ENCODE measurements around the gene C12orf42. TPM values are rescaled to one million over a fixed set of nuclear protein-coding genes. Genes with fewer than 3 reads are reported as not detected.

The C12orf42 gene
- total RNA-seq, 1 experiment from 2014 or later, result not detected

GRCh38 chr12:103444983-103445382, 50.8 kb downstream of the C12orf42 start:
- no peak overlapping the region for H3K4me3 ChIP-seq (replicated peaks in 1 of 2; ENCODE audit: low read depth in 1 of 2, low read length in 2 of 2)
- no TSS peak for BruUV-seq (replicated peaks)

More at GRCh38 chr12:103444983-103445382, 50.8 kb downstream of the C12orf42 start:
- ATAC-seq, result no peak
- no peaks in the 10 kb centered on the region for H3K9me3 ChIP-seq (ENCODE audit: control insufficient read depth in 1 of 2, insufficient read depth in 1 of 2, low read depth in 1 of 2, low read length in 2 of 2)
- no peak overlapping the region for H2AFZ ChIP-seq (ENCODE audit: low read depth, low read length, poor library complexity, severe bottlenecking)
- no peak for TF ChIP-seq EGR1 (IDR thresholded peaks at IDR 0.05; ENCODE audit: low read depth)
- TF ChIP-seq EZH2 (IDR thresholded peaks at IDR 0.05), result no peak
- no peak for TF ChIP-seq CBX3 (IDR thresholded peaks at IDR 0.05; ENCODE audit: low read depth)
- no peak for TF ChIP-seq SIN3A (IDR thresholded peaks at IDR 0.05; ENCODE audit: low read depth)
- no peak for TF ChIP-seq CTCF (IDR thresholded peaks at IDR 0.05 in 2 of 3, conservative IDR thresholded peaks at IDR 0.05 in 1 of 3; ENCODE audit: borderline replicate concordance in 1 of 3, insufficient read depth in 1 of 3, low read depth in 2 of 3, low read length in 2 of 3)
- TF ChIP-seq POLR2A (IDR thresholded peaks at IDR 0.05; ENCODE audit: borderline replicate concordance, extremely low read depth, insufficient read depth, insufficient read length), result no peak
- no peak for TF ChIP-seq ELF1 (IDR thresholded peaks at IDR 0.05; ENCODE audit: borderline replicate concordance, low read depth)
- TF ChIP-seq TCF7L2 (IDR thresholded peaks at IDR 0.05; ENCODE audit: borderline replicate concordance, extremely low read depth, insufficient read depth, insufficient read length), result no peak
- no peak for TF ChIP-seq CEBPB (IDR thresholded peaks at IDR 0.05; ENCODE audit: low read depth)
- TF ChIP-seq MAX (IDR thresholded peaks at IDR 0.05), result no peak
- no peak for TF ChIP-seq RAD21 (IDR thresholded peaks at IDR 0.05; ENCODE audit: low read depth)
- TF ChIP-seq EZH2phosphoT487 (IDR thresholded peaks at IDR 0.05; ENCODE audit: borderline replicate concordance), result no peak
- no peak for TF ChIP-seq POLR2AphosphoS5 (IDR thresholded peaks at IDR 0.05; ENCODE audit: low read depth, low read length)
- intact Hi-C loops (cut with micrococcal nuclease), result no loop called here
- no peaks in the 10 kb centered on the region for H3K9me2 ChIP-seq (ENCODE audit: insufficient read depth)
- H3K27me3 ChIP-seq (ENCODE audit: insufficient read depth, low read length), result 0 out of 2 replicates have a peak, but pooled peaks cover 13% of the 10 kb centered on the region
- H3K4me1 ChIP-seq (ENCODE audit: control insufficient read depth in 1 of 2, insufficient read depth in 2 of 2, low read length in 2 of 2), result no peaks in the 10 kb centered on the region
- CTCF ChIA-PET, result no interaction called here
- DNase-seq (ENCODE audit: low read depth, low spot score), result no peak
- no peaks in the 10 kb centered on the region for H3K79me2 ChIP-seq (ENCODE audit: insufficient read depth, low read length)
- POLR2A ChIA-PET, result no interaction called here
- no peaks in the 10 kb centered on the region for H4K20me1 ChIP-seq (ENCODE audit: insufficient read depth)
- no peak overlapping the region for H3K4me2 ChIP-seq (ENCODE audit: low read length)
- RAD21 ChIA-PET (ENCODE audit: low non-redundant PET in 1 of 2, low total read pairs in 2 of 2, uncharacterized antibody in 2 of 2, unreplicated experiment in 2 of 2), result no interaction called here
- no peak overlapping the region for H3K27ac ChIP-seq (ENCODE audit: low read depth, low read length)
- no peak overlapping the region for H3K9ac ChIP-seq (ENCODE audit: low read length)
- no peaks in the 10 kb centered on the region for H3K36me3 ChIP-seq (ENCODE audit: control insufficient read depth in 1 of 2, insufficient read depth in 2 of 2, low read length in 2 of 2)

All from HCT116 (cell line).